Measurements from ENCODE around the gene MCF2L. TPM values are rescaled to one million over a fixed set of nuclear protein-coding genes. Genes with fewer than 3 reads are reported as not detected.

MCF2L gene
- total and polyA plus RNA-seq, 9 of the 15 experiments (the other 6 are each of a cell fraction or from before 2014, with no cell fraction given): 0.05 to 0.25 (median 0.18) TPM; not detected in 5

- no peak for TF ChIP-seq MEIS2 (IDR thresholded peaks at IDR 0.05; ENCODE audit: partially characterized antibody)
- no peak for TF ChIP-seq GABPB1 (CRISPR knock-in tag; IDR thresholded peaks at IDR 0.05)
- no peak for TF ChIP-seq RBM14 (IDR thresholded peaks at IDR 0.05; ENCODE audit: borderline replicate concordance, insufficient read depth, low read depth, low read length)
- no peak for TF ChIP-seq TAF1 (IDR thresholded peaks at IDR 0.05; ENCODE audit: control insufficient read depth, extremely low read depth, insufficient read depth, low read length, severe bottlenecking)
- TF ChIP-seq ZBTB5 (IDR thresholded peaks at IDR 0.05): no peak
- no peak for TF ChIP-seq POLR2AphosphoS2 (IDR thresholded peaks at IDR 0.05; ENCODE audit: low read length)
- no peak for TF ChIP-seq JUN (IDR thresholded peaks at IDR 0.05; ENCODE audit: borderline replicate concordance, low read depth, low read length)
- TF ChIP-seq JUN (CRISPR knock-in tag; IDR thresholded peaks at IDR 0.05; ENCODE audit: borderline replicate concordance): no peak
- no peak for TF ChIP-seq ZZZ3 (IDR thresholded peaks at IDR 0.05)
- peak; percentile 74 for TF ChIP-seq USF1 (CRISPR knock-in tag; IDR thresholded peaks at IDR 0.05)
- TF ChIP-seq CCNT2 (IDR thresholded peaks at IDR 0.05; ENCODE audit: borderline replicate concordance, extremely low read depth, insufficient read length, low read depth, low read length): no peak
- no peak for TF ChIP-seq NFRKB (IDR thresholded peaks at IDR 0.05; ENCODE audit: low read depth)
- no peak for TF ChIP-seq NUFIP1 (IDR thresholded peaks at IDR 0.05; ENCODE audit: partially characterized antibody)
- TF ChIP-seq DNMT1 (IDR thresholded peaks at IDR 0.05): no peak
- TF ChIP-seq NR1H2 (CRISPR knock-in tag; IDR thresholded peaks at IDR 0.05): no peak
- TF ChIP-seq POLR2H (tag; IDR thresholded peaks at IDR 0.05; ENCODE audit: low read depth): no peak
- no peak for TF ChIP-seq RNF2 (IDR thresholded peaks at IDR 0.05)
- TF ChIP-seq ATF4 (CRISPR knock-in tag; IDR thresholded peaks at IDR 0.05): no peak
- no peak for TF ChIP-seq DPF2 (IDR thresholded peaks at IDR 0.05)
- TF ChIP-seq MAX (CRISPR knock-in tag; IDR thresholded peaks at IDR 0.05): no peak
- TF ChIP-seq RAD51 (IDR thresholded peaks at IDR 0.05; ENCODE audit: borderline replicate concordance, low read depth): peak; percentile 47; the same call in 1 of the 2 replicates
- no peak for TF ChIP-seq CREBBP (IDR thresholded peaks at IDR 0.05; ENCODE audit: low read depth, low read length)
These were observed 114.5 kb downstream of the MCF2L start (continued) for GRCh38 chr13:113083402-113084061.

Measured in K562 (cell line).